ENCODE measurements around the gene PLCXD1. TPM values are rescaled to one million over a fixed set of nuclear protein-coding genes. Genes with fewer than 3 reads are reported as not detected.

PLCXD1 gene
- total and polyA plus RNA-seq, 10 donors = 9.9 to 35.0 (median 21.5) TPM

DNA sequence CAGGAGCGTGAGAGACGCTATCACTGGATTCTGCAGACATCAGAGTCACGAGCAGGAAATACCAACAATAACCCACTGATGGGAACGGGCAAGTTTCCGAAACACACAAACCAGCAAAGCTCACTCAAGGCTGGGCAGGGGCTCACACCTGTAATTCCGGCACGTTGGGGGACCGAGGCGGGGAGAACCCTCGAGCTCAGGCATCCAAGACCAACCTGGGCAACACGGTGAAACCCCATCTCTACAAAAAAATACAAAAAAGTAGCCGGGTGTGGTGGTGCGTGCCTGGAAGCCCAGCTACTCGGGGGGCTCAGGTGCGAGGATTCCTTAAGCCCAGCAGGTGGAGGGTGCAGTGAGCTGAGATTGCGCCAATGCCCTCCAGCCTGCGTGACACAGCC lies 54.6 kb downstream of the PLCXD1 start:
- peaks cover 0 to 71% (median 14%) of the 10 kb centered on the region in 6 donors for H3K36me3 ChIP-seq
- H3K4me1 ChIP-seq = peaks cover 4 to 14% (median 10%) of the 10 kb centered on the region in 6 donors
- H3K4me3 ChIP-seq = no peak overlapping the region
- peak; percentile 65 for DNase-seq
- peaks cover 4 to 19% (median 14%) of the 10 kb centered on the region in 7 donors for H3K27me3 ChIP-seq (replicated peaks in 1 of 7)
- no peak overlapping the region for H3K27ac ChIP-seq
- WGBS, 5 donors = 95 to 98% (median 97%) methylated on average over 17 of the region's 17 CpGs
- intact Hi-C loops (cut with DNase I; ENCODE audit: low total_unique reads) = no loop called here
- H3K9me3 ChIP-seq = no peaks in the 10 kb centered on the region
- no peak for TF ChIP-seq POLR2AphosphoS5 (IDR thresholded peaks at IDR 0.05)

DNA sequence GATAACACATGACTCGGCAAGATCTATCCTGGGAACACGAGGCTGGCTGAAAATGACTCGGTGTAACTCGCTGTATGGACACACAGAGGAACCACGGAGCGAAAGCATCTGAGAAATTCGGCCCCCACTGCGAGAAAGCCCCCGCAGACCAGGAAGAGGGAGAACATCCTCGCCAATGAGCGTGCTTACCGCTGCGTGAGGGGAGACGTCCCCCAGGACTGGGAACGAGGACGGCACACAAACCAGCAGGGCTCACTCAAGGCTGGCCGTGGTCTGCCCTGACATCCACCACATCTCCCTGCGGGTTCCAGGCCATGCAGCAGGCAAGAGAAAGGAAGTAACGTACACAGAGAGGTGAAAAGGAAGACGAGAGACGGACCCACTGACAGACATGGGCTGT lies 55.0 kb downstream of the PLCXD1 start:
- peak; percentile 51 for DNase-seq
- 87 to 91% (median 88%) methylated on average over 21 of the region's 21 CpGs for WGBS, 5 donors
- Histone ChIP-seq H3K4me1 (peaks cover under 1 to 9% (median 6%) of the 10 kb centered on the region in 6 donors), H3K27ac (no peak overlapping the region), H3K9me3 (no peaks in the 10 kb centered on the region), H3K27me3 (replicated peaks in 1 of 7) (peaks cover 0 to 15% (median 10%) of the 10 kb centered on the region in 7 donors), H3K4me3 (no peak overlapping the region), H3K36me3 (peaks cover 0 to 76% (median 14%) of the 10 kb centered on the region in 6 donors)
- TF ChIP-seq POLR2A (IDR thresholded peaks at IDR 0.05) (no peak), POLR2AphosphoS5 (IDR thresholded peaks at IDR 0.05) (no peak)
- TF ChIP-seq, protein P1, sequence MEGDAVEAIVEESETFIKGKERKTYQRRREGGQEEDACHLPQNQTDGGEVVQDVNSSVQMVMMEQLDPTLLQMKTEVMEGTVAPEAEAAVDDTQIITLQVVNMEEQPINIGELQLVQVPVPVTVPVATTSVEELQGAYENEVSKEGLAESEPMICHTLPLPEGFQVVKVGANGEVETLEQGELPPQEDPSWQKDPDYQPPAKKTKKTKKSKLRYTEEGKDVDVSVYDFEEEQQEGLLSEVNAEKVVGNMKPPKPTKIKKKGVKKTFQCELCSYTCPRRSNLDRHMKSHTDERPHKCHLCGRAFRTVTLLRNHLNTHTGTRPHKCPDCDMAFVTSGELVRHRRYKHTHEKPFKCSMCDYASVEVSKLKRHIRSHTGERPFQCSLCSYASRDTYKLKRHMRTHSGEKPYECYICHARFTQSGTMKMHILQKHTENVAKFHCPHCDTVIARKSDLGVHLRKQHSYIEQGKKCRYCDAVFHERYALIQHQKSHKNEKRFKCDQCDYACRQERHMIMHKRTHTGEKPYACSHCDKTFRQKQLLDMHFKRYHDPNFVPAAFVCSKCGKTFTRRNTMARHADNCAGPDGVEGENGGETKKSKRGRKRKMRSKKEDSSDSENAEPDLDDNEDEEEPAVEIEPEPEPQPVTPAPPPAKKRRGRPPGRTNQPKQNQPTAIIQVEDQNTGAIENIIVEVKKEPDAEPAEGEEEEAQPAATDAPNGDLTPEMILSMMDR (IDR thresholded peaks at IDR 0.05 in 8 of 11, conservative IDR thresholded peaks at IDR 0.05 in 3 of 11) = no peak
- intact Hi-C loops (cut with DNase I; ENCODE audit: low total_unique reads) = no loop called here

DNA sequence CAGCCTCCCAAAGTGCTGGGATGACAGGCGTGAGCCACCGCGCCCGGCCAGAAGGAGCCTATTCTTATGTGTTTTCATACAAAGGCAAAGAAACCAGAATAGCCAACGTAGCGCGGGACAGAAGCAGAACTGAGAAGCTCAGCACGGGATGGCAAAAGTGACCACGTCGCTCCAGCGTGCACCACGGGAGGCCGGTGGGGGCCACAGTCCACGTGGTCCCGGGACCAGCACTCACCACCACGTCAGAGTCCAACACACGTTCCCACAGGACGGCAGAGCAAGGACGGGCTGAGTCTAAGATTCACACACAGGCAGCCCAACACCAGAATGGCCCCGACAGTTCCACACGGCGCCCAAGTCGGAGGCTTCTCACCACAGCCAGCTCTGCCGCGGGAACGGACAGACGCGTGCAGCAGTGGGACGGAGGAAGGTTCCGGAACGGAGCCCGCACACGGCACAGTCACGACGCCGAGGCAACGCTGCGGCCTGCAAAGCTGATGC lies 56.2 kb downstream of the PLCXD1 start:
- H3K27me3 ChIP-seq (replicated peaks in 1 of 7) = peaks cover 0 to 3% (median 0%) of the 10 kb centered on the region in 7 donors
- intact Hi-C loops (cut with DNase I; ENCODE audit: low total_unique reads) = no loop called here
- peaks cover 0 to 83% (median 14%) of the 10 kb centered on the region in 6 donors for H3K36me3 ChIP-seq
- H3K4me3 ChIP-seq = no peak overlapping the region
- no peaks in the 10 kb centered on the region for H3K4me1 ChIP-seq
- no peak overlapping the region for H3K27ac ChIP-seq
- DNase-seq = peak; percentile 67
- TF ChIP-seq POLR2AphosphoS5 (IDR thresholded peaks at IDR 0.05) (no peak), POLR2A (IDR thresholded peaks at IDR 0.05) (no peak)
- TF ChIP-seq, protein P1 (IDR thresholded peaks at IDR 0.05 in 8 of 11, conservative IDR thresholded peaks at IDR 0.05 in 3 of 11) = no peak
- no peaks in the 10 kb centered on the region for H3K9me3 ChIP-seq
- 79 to 91% (median 86%) methylated on average over 38 of the region's 38 CpGs for WGBS, 5 donors

DNA sequence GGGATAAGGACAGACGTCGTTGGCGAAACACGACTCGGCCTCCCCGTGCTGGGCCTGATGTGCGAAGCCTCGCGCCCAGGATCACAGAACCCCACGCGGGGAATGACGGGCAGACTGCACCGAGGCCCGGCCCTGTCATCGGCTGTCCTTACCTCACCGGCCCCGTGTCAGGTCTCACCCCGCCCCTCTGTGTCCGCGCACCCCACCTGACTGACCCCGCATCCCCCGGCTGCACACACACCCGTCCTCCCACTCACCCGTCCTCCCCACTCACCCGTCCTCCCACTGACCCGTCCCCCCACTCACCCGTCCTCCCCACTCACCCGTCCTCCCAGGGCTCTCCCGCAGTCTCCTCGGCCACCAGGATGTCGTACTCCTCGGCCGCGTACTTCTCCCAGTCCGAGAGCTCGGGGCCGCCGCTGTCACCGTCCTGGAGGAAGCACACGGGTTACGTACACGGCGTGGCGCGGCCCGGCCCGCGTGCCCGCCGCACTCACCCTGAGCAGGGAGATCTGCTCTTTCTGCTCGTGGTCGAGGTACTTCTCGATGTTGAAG lies 57.2 kb downstream of the PLCXD1 start:
- DNase-seq = peak; percentile 74
- Histone ChIP-seq H3K27me3 (replicated peaks in 1 of 7) (no peaks in the 10 kb centered on the region), H3K4me3 (no peak overlapping the region), H3K36me3 (peaks cover 0 to 73% (median 7%) of the 10 kb centered on the region in 6 donors), H3K27ac (no peak overlapping the region), H3K9me3 (no peaks in the 10 kb centered on the region), H3K4me1 (no peaks in the 10 kb centered on the region)
- 90 to 96% (median 91%) methylated on average over 50 to 53 of the region's 53 CpGs for WGBS, 5 donors
- TF ChIP-seq POLR2AphosphoS5 (IDR thresholded peaks at IDR 0.05) (no peak), POLR2A (IDR thresholded peaks at IDR 0.05) (no peak)
- TF ChIP-seq, protein P1 (IDR thresholded peaks at IDR 0.05 in 8 of 11, conservative IDR thresholded peaks at IDR 0.05 in 3 of 11) = no peak
- intact Hi-C loops (cut with DNase I; ENCODE audit: low total_unique reads) = no loop called here

All from spleen (tissue), 11 donors.